HG03039 (cell line): ENCODE data around the gene MEGF6.

Source experiments
- ATAC-seq: cut with Tn5 transposase; IDR thresholded peaks from one replicate; pipeline ENCODE4 v1.9.1; 2021; ENCODE audit warnings: mild to moderate bottlenecking, moderate library complexity; ENCODE audit not compliant: unreplicated experiment

Gene MEGF6

GRCh38 chr1:3645666-3646355 is 34.5 kb upstream of the MEGF6 start:
- ATAC-seq: no peak

GRCh38 chr1:3645247-3645646 is 33.9 kb upstream of the MEGF6 start:
- no peak for ATAC-seq

GRCh38 chr1:3644273-3644672 is 33.0 kb upstream of the MEGF6 start:
- no peak for ATAC-seq

GRCh38 chr1:3642919-3643675 is 31.8 kb upstream of the MEGF6 start:
- no peak for ATAC-seq

- ATAC-seq: no peak
Measured at GRCh38 chr1:3641816-3642215, 30.5 kb upstream of the MEGF6 start.

- no peak for ATAC-seq
Measured at GRCh38 chr1:3641046-3641760, 29.9 kb upstream of the MEGF6 start.

GRCh38 chr1:3640121-3640837 is 29.0 kb upstream of the MEGF6 start:
- no peak for ATAC-seq

GRCh38 chr1:3639397-3639911 is 28.1 kb upstream of the MEGF6 start:
- ATAC-seq: no peak

- no peak for ATAC-seq
Measured at GRCh38 chr1:3638676-3639075, 27.4 kb upstream of the MEGF6 start.

GRCh38 chr1:3638027-3638426 is 26.7 kb upstream of the MEGF6 start:
- no peak for ATAC-seq

GRCh38 chr1:3636531-3636930 is 25.2 kb upstream of the MEGF6 start:
- no peak for ATAC-seq

- ATAC-seq: no peak
Measured at GRCh38 chr1:3636080-3636479, 24.8 kb upstream of the MEGF6 start.

GRCh38 chr1:3634059-3634800 is 22.9 kb upstream of the MEGF6 start:
- ATAC-seq: no peak

GRCh38 chr1:3633344-3634058 is 22.2 kb upstream of the MEGF6 start:
- ATAC-seq: no peak

- no peak for ATAC-seq
Measured at GRCh38 chr1:3632716-3633343, 21.5 kb upstream of the MEGF6 start.

- ATAC-seq: no peak
Measured at GRCh38 chr1:3632298-3632697, 21.0 kb upstream of the MEGF6 start.

GRCh38 chr1:3631320-3632260 is 20.3 kb upstream of the MEGF6 start:
- no peak for ATAC-seq

GRCh38 chr1:3630914-3631313 is 19.6 kb upstream of the MEGF6 start:
- ATAC-seq: no peak
